Keratinocyte (primary cell): ENCODE data around the gene RUNX1. TPM values are rescaled to one million over a fixed set of nuclear protein-coding genes. Genes with fewer than 3 reads are reported as not detected.

Experiments
- DNase-seq: peaks from one replicate; pipeline ENCODE4 v3.0.0-alpha.2; 2011; ENCODE audit warnings: low read depth, missing footprints, low spot score
- FAIRE-seq: peaks from 2 replicates; lab custom pipeline; 2011; peaks lifted over from hg19 to GRCh38; lab: Jason Lieb, UNC
- H2AFZ ChIP-seq: 2 replicates; pipeline ENCODE4 v1.6.0; 2012; ENCODE audit warnings: low read length, control low read depth, inconsistent platforms; ENCODE audit not compliant: control insufficient read depth
- H3K27ac ChIP-seq: 2 replicates; pipeline ENCODE4 v1.5.1; 2011; ENCODE audit warnings: low read length; ENCODE audit not compliant: control insufficient read depth, insufficient read depth
- H3K27me3 ChIP-seq: 3 replicates; pipeline ENCODE4 v1.6.0; 2011; ENCODE audit warnings: low read length; ENCODE audit not compliant: control insufficient read depth, insufficient read depth; ENCODE audit errors: extremely low read depth
- H3K36me3 ChIP-seq, 2 experiments: 2 replicates in 1 of 2; 3 replicates in 1 of 2; pipeline ENCODE4 v1.5.1; 2011; ENCODE audit warnings: low read length in 2 of 2, mild to moderate bottlenecking in 1 of 2; ENCODE audit not compliant: control insufficient read depth in 2 of 2, insufficient read depth in 2 of 2; ENCODE audit errors: extremely low read depth in 1 of 2
- H3K4me1 ChIP-seq: 3 replicates; pipeline ENCODE4 v1.5.1; 2011; ENCODE audit warnings: low read length; ENCODE audit not compliant: control insufficient read depth, insufficient read depth; ENCODE audit errors: extremely low read depth
- H3K4me2 ChIP-seq: 3 replicates; pipeline ENCODE4 v1.6.0; 2011; ENCODE audit warnings: low read depth, low read length; ENCODE audit not compliant: control insufficient read depth, insufficient read depth; ENCODE audit errors: extremely low read depth
- H3K4me3 ChIP-seq, 3 experiments: fragments of 200-600 bp in 1 of 3; sonication (generic) in 1 of 3; 2 replicates in 2 of 3; 3 replicates in 1 of 3; pipeline ENCODE4 v1.5.1; 2011 to 2016; ENCODE audit warnings: low read length in 3 of 3, mild to moderate bottlenecking in 3 of 3, control low read depth in 2 of 3, inconsistent platforms in 1 of 3, low read depth in 1 of 3, mixed read lengths in 1 of 3, mixed run types in 1 of 3, moderate library complexity in 1 of 3; ENCODE audit not compliant: control insufficient read depth in 2 of 3, insufficient read depth in 2 of 3; ENCODE audit errors: extremely low read depth in 1 of 3
- H3K79me2 ChIP-seq: 2 replicates; pipeline ENCODE4 v1.6.0; 2012; ENCODE audit warnings: low read length; ENCODE audit not compliant: control insufficient read depth, insufficient read depth
- H3K9ac ChIP-seq: 3 replicates; pipeline ENCODE4 v1.6.0; 2011; ENCODE audit warnings: low read length; ENCODE audit not compliant: control insufficient read depth, insufficient read depth; ENCODE audit errors: extremely low read depth
- H3K9me1 ChIP-seq: 3 replicates; pipeline ENCODE4 v1.6.0; 2011; ENCODE audit warnings: low read length; ENCODE audit not compliant: control insufficient read depth, insufficient read depth; ENCODE audit errors: extremely low read depth
- H3K9me3 ChIP-seq: 2 replicates; pipeline ENCODE4 v1.5.1; 2012; ENCODE audit warnings: low read depth, low read length; ENCODE audit not compliant: control insufficient read depth
- H4K20me1 ChIP-seq: 3 replicates; pipeline ENCODE4 v1.6.0; 2011; ENCODE audit warnings: low read length; ENCODE audit not compliant: control insufficient read depth, insufficient read depth; ENCODE audit errors: extremely low read depth
- CTCF ChIP-seq, 3 experiments: IDR thresholded peaks in 1 of 3; conservative IDR thresholded peaks in 1 of 3; optimal IDR thresholded peaks in 1 of 3; 2 replicates in 2 of 3; 3 replicates in 1 of 3; pipeline versions ENCODE3 to v1.5.1; 2011; ENCODE audit warnings: low read length in 3 of 3, mild to moderate bottlenecking in 3 of 3, moderate library complexity in 2 of 3, control low read depth in 1 of 3, inconsistent platforms in 1 of 3; ENCODE audit not compliant: insufficient read depth in 2 of 3; ENCODE audit errors: extremely low read depth in 1 of 3
- EZH2 ChIP-seq: IDR thresholded peaks from one replicate; pipeline ENCODE4 v1.6.1; 2012; ENCODE audit warnings: inconsistent platforms, mild to moderate bottlenecking, low read length, moderate library complexity
- dilution Hi-C: fragments of 300-500 bp; cut with MboI; formaldehyde crosslinking; loops from one replicate; pipeline ENCODE4 v1.7.0; 2020; ENCODE audit warnings: low sequenced_read_pairs; ENCODE audit not compliant: extremely low pct_ligation_motif_present
- polyA plus RNA-seq, 5 experiments: library from polyadenylated mRNA; depleted of rRNA in 3 of 5; stranded (reverse) in 3 of 5; stranded (forward) in 1 of 5; unstranded in 1 of 5; fragments of >200 nt; gene quantifications; 1 replicate in 1 of 5; 2 replicates in 3 of 5; 3 replicates in 1 of 5; pipeline versions ENCODE4 v1.2.1 to v1.2.3, GENCODE V29; 2011 to 2012; ENCODE audit warnings: missing spikeins in 2 of 5, low read depth in 1 of 5, low replicate concordance in 1 of 5

Gene RUNX1
- polyA plus RNA-seq, 1 donor (not counting 4 experiments of a cell fraction or from before 2014, with no cell fraction given) = 44.9 TPM

GRCh38 chr21:34843562-34843961 is 205.5 kb downstream of the RUNX1 start:
- FAIRE-seq (no peak), DNase-seq (no peak)
- Histone ChIP-seq H3K27ac (peak overlapping the region; percentile 70), H3K36me3 (peaks cover 49 to 64% of the 10 kb centered on the region in 2 experiments), H2AFZ (no peak overlapping the region), H3K9me3 (no peaks in the 10 kb centered on the region), H3K4me2 (no peak overlapping the region), H3K9ac (no peak overlapping the region), H4K20me1 (peaks cover 59% of the 10 kb centered on the region), H3K27me3 (no peaks in the 10 kb centered on the region), H3K4me1 (peaks cover 45% of the 10 kb centered on the region), H3K4me3 (no peak overlapping the region), H3K79me2 (peaks cover 75% of the 10 kb centered on the region), H3K9me1 (peaks cover 20% of the 10 kb centered on the region)
- dilution Hi-C loops = no loop called here
- TF ChIP-seq CTCF (optimal IDR thresholded peaks at IDR 0.05 in 1 of 3, IDR thresholded peaks at IDR 0.05 in 1 of 3, conservative IDR thresholded peaks at IDR 0.05 in 1 of 3; ENCODE audit: extremely low read depth in 1 of 3, insufficient read depth in 2 of 3, low read length in 3 of 3) (no peak), EZH2 (no peak)

GRCh38 chr21:34841154-34841553 is 207.9 kb downstream of the RUNX1 start:
- peaks cover 20% of the 10 kb centered on the region for H3K9me1 ChIP-seq
- peaks cover 53 to 72% of the 10 kb centered on the region in 2 experiments for H3K36me3 ChIP-seq
- no peak for TF ChIP-seq CTCF (optimal IDR thresholded peaks at IDR 0.05 in 1 of 3, IDR thresholded peaks at IDR 0.05 in 1 of 3, conservative IDR thresholded peaks at IDR 0.05 in 1 of 3; ENCODE audit: extremely low read depth in 1 of 3, insufficient read depth in 2 of 3, low read length in 3 of 3)
- no peak for TF ChIP-seq EZH2
- no peak for DNase-seq
- H3K4me3 ChIP-seq = no peak overlapping the region
- no peak for FAIRE-seq
- H3K27me3 ChIP-seq = no peaks in the 10 kb centered on the region
- peaks cover 24% of the 10 kb centered on the region for H3K4me1 ChIP-seq
- H2AFZ ChIP-seq = no peak overlapping the region
- dilution Hi-C loops = no loop called here
- no peak overlapping the region for H3K9ac ChIP-seq
- H3K9me3 ChIP-seq = no peaks in the 10 kb centered on the region
- H3K79me2 ChIP-seq = peaks cover 83% of the 10 kb centered on the region
- no peak overlapping the region for H3K4me2 ChIP-seq
- peaks cover 59% of the 10 kb centered on the region for H4K20me1 ChIP-seq
- no peak overlapping the region for H3K27ac ChIP-seq
